ENCODE data around the gene HTATIP2. TPM values are rescaled to one million over a fixed set of nuclear protein-coding genes. Genes with fewer than 3 reads are reported as not detected.

HTATIP2 gene
- total RNA-seq, 1 experiment from 2014 or later, result 48.3 TPM

- no peak overlapping the region for H3K9ac ChIP-seq (ENCODE audit: low read length)
- H3K4me1 ChIP-seq (ENCODE audit: insufficient read depth, low read length), result no peaks in the 10 kb centered on the region
- no peaks in the 10 kb centered on the region for H3K36me3 ChIP-seq (ENCODE audit: low read depth, low read length)
- H3K27me3 ChIP-seq (ENCODE audit: low read length), result peaks cover 70% of the 10 kb centered on the region
- H3K27ac ChIP-seq (ENCODE audit: low read length), result no peak overlapping the region
- POLR2A ChIA-PET (ENCODE audit: unreplicated experiment), result no interaction called here
- CTCF ChIA-PET, result interaction anchor here (0.6 kb wide), 1 partner anchor 707 kb away, joined by 3 read pairs; no protein-coding TSS in a partner anchor
- DNase-seq (no peak), ATAC-seq (no peak)
- H4K20me1 ChIP-seq (ENCODE audit: low read length), result no peaks in the 10 kb centered on the region
- no TSS peak for BruUV-seq (replicated peaks)
- no peaks in the 10 kb centered on the region for H3F3A ChIP-seq (ENCODE audit: low read length, unreplicated experiment)
- H3K79me2 ChIP-seq (ENCODE audit: low read length), result no peaks in the 10 kb centered on the region
- no peaks in the 10 kb centered on the region for H3K9me2 ChIP-seq (replicated peaks; ENCODE audit: low read length)
- H3K9me3 ChIP-seq (ENCODE audit: low read length), result no peaks in the 10 kb centered on the region
- no peak overlapping the region for H3K4me3 ChIP-seq (ENCODE audit: low read length)
- TF ChIP-seq CTCF (conservative IDR thresholded peaks at IDR 0.05; ENCODE audit: low read depth, low read length) (no peak), EZH2phosphoT487 (IDR thresholded peaks at IDR 0.05; ENCODE audit: borderline replicate concordance, low read length) (no peak), EZH2 (IDR thresholded peaks at IDR 0.05; ENCODE audit: low read length, unreplicated experiment) (no peak)
- no peak overlapping the region for H3K4me2 ChIP-seq (ENCODE audit: low read length)
- no peak overlapping the region for H2AFZ ChIP-seq (ENCODE audit: low read length)
- intact Hi-C loops (cut with micrococcal nuclease), result no loop called here
Observed at GRCh38 chr11:20321177-20321576, 42.3 kb upstream of the HTATIP2 start.

- Histone ChIP-seq H2AFZ (ENCODE audit: low read length) (no peak overlapping the region), H3K9me2 (replicated peaks; ENCODE audit: low read length) (no peaks in the 10 kb centered on the region), H4K20me1 (ENCODE audit: low read length) (no peaks in the 10 kb centered on the region), H3K79me2 (ENCODE audit: low read length) (no peaks in the 10 kb centered on the region), H3K9me3 (ENCODE audit: low read length) (no peaks in the 10 kb centered on the region), H3K27me3 (ENCODE audit: low read length) (peaks cover 79% of the 10 kb centered on the region), H3K4me1 (ENCODE audit: insufficient read depth, low read length) (no peaks in the 10 kb centered on the region), H3K4me3 (ENCODE audit: low read length) (no peak overlapping the region), H3K36me3 (ENCODE audit: low read depth, low read length) (no peaks in the 10 kb centered on the region), H3K9ac (ENCODE audit: low read length) (no peak overlapping the region), H3F3A (ENCODE audit: low read length, unreplicated experiment) (no peaks in the 10 kb centered on the region), H3K4me2 (ENCODE audit: low read length) (no peak overlapping the region), H3K27ac (ENCODE audit: low read length) (no peak overlapping the region)
- no TSS peak for BruUV-seq (replicated peaks)
- intact Hi-C loops (cut with micrococcal nuclease), result no loop called here
- DNase-seq (no peak), ATAC-seq (no peak)
- ChIA-PET POLR2A (ENCODE audit: unreplicated experiment) (no interaction called here), CTCF (no interaction called here)
- TF ChIP-seq EZH2phosphoT487 (IDR thresholded peaks at IDR 0.05; ENCODE audit: borderline replicate concordance, low read length) (no peak), EZH2 (IDR thresholded peaks at IDR 0.05; ENCODE audit: low read length, unreplicated experiment) (no peak), CTCF (conservative IDR thresholded peaks at IDR 0.05; ENCODE audit: low read depth, low read length) (no peak)
Observed at GRCh38 chr11:20327377-20327935, 36.1 kb upstream of the HTATIP2 start.

- DNase-seq, result no peak
Observed at GRCh38 chr11:20336056-20336455, 27.5 kb upstream of the HTATIP2 start.

More at GRCh38 chr11:20336056-20336455, 27.5 kb upstream of the HTATIP2 start:
- ChIA-PET CTCF (no interaction called here), POLR2A (ENCODE audit: unreplicated experiment) (no interaction called here)
- no peak overlapping the region for H3K27ac ChIP-seq (ENCODE audit: low read length)
- no peak overlapping the region for H3K4me2 ChIP-seq (ENCODE audit: low read length)
- no peak for ATAC-seq
- peaks cover 89% of the 10 kb centered on the region for H3K27me3 ChIP-seq (ENCODE audit: low read length)
- no peaks in the 10 kb centered on the region for H3K36me3 ChIP-seq (ENCODE audit: low read depth, low read length)
- H3K79me2 ChIP-seq (ENCODE audit: low read length), result no peaks in the 10 kb centered on the region
- no peaks in the 10 kb centered on the region for H3K9me3 ChIP-seq (ENCODE audit: low read length)
- TF ChIP-seq EZH2phosphoT487 (IDR thresholded peaks at IDR 0.05; ENCODE audit: borderline replicate concordance, low read length), result no peak
- no peak for TF ChIP-seq EZH2 (IDR thresholded peaks at IDR 0.05; ENCODE audit: low read length, unreplicated experiment)
- no peak for TF ChIP-seq CTCF (conservative IDR thresholded peaks at IDR 0.05; ENCODE audit: low read depth, low read length)
- no peak overlapping the region for H3K9ac ChIP-seq (ENCODE audit: low read length)
- no peak overlapping the region for H2AFZ ChIP-seq (ENCODE audit: low read length)
- no TSS peak for BruUV-seq (replicated peaks)
- no peaks in the 10 kb centered on the region for H3K9me2 ChIP-seq (replicated peaks; ENCODE audit: low read length)
- no peaks in the 10 kb centered on the region for H3K4me1 ChIP-seq (ENCODE audit: insufficient read depth, low read length)
- no peaks in the 10 kb centered on the region for H4K20me1 ChIP-seq (ENCODE audit: low read length)
- H3K4me3 ChIP-seq (ENCODE audit: low read length), result no peak overlapping the region
- H3F3A ChIP-seq (ENCODE audit: low read length, unreplicated experiment), result no peaks in the 10 kb centered on the region
- intact Hi-C loops (cut with micrococcal nuclease), result no loop called here
